Astrocyte (in vitro differentiated cells and primary cell): ENCODE measurements around the gene LIMS1. TPM values are rescaled to one million over a fixed set of nuclear protein-coding genes. Genes with fewer than 3 reads are reported as not detected.
A peak's percentile ranks its signal among the peaks of the same experiment; 100 is the strongest.

Experiments used
- DNase-seq: peaks from one replicate; pipeline ENCODE4 v3.0.0-alpha.2; 2010; ENCODE audit warnings: low read depth
- FAIRE-seq: peaks from 2 replicates; lab custom pipeline; 2011; peaks lifted over from hg19 to GRCh38; lab: Jason Lieb, UNC
- H2AFZ ChIP-seq: 2 replicates; pipeline ENCODE4 v1.6.0; 2012; ENCODE audit warnings: low read depth, low read length, inconsistent platforms
- H3K27ac ChIP-seq: 2 replicates; pipeline ENCODE4 v1.5.1; 2011; ENCODE audit warnings: low read depth, low read length, inconsistent platforms
- H3K27me3 ChIP-seq: 2 replicates; pipeline ENCODE4 v1.6.0; 2011; ENCODE audit warnings: low read length, inconsistent platforms; ENCODE audit not compliant: insufficient read depth
- H3K36me3 ChIP-seq: 2 replicates; pipeline ENCODE4 v1.5.1; 2011; ENCODE audit warnings: low read length, inconsistent platforms; ENCODE audit not compliant: insufficient read depth
- H3K4me1 ChIP-seq: 2 replicates; pipeline ENCODE4 v1.5.1; 2011; ENCODE audit warnings: low read length, inconsistent platforms; ENCODE audit not compliant: insufficient read depth
- H3K4me2 ChIP-seq: 2 replicates; pipeline ENCODE4 v1.6.0; 2012; ENCODE audit warnings: low read length, inconsistent platforms
- H3K4me3 ChIP-seq: 2 replicates; pipeline ENCODE4 v1.5.1; 2011; ENCODE audit warnings: low read depth, mild to moderate bottlenecking, low read length, inconsistent platforms; ENCODE audit not compliant: insufficient read depth
- H3K79me2 ChIP-seq: 2 replicates; pipeline ENCODE4 v1.6.0; 2012; ENCODE audit warnings: mild to moderate bottlenecking, low read length, inconsistent platforms; ENCODE audit not compliant: insufficient read depth
- H3K9ac ChIP-seq: 2 replicates; pipeline ENCODE4 v1.6.0; 2012; ENCODE audit warnings: mild to moderate bottlenecking, low read length, inconsistent platforms
- H3K9me3 ChIP-seq: 2 replicates; pipeline ENCODE4 v1.5.1; 2012; ENCODE audit warnings: low read depth, mild to moderate bottlenecking, low read length, inconsistent platforms; ENCODE audit not compliant: insufficient read depth
- H4K20me1 ChIP-seq: 2 replicates; pipeline ENCODE4 v1.6.0; 2012; ENCODE audit warnings: low read length, inconsistent platforms; ENCODE audit not compliant: insufficient read depth
- H3K27ac Mint-ChIP-seq: one replicate; pipeline ENCODE4 v1.8.0; 2021; ENCODE audit warnings: mild to moderate bottlenecking, mixed read lengths; ENCODE audit not compliant: unreplicated experiment
- H3K27me3 Mint-ChIP-seq: one replicate; pipeline ENCODE4 v1.8.0; 2021; ENCODE audit warnings: low read depth, mixed read lengths; ENCODE audit not compliant: unreplicated experiment
- H3K36me3 Mint-ChIP-seq: one replicate; pipeline ENCODE4 v1.8.0; 2021; ENCODE audit warnings: low read depth, mixed read lengths; ENCODE audit not compliant: unreplicated experiment
- H3K4me1 Mint-ChIP-seq: one replicate; pipeline ENCODE4 v1.8.0; 2021; ENCODE audit warnings: low read depth, mixed read lengths; ENCODE audit not compliant: unreplicated experiment
- H3K4me3 Mint-ChIP-seq: one replicate; pipeline ENCODE4 v1.8.0; 2021; ENCODE audit warnings: mild to moderate bottlenecking, moderate library complexity, mixed read lengths; ENCODE audit not compliant: unreplicated experiment
- H3K9me3 Mint-ChIP-seq: one replicate; pipeline ENCODE4 v1.8.0; 2021; ENCODE audit warnings: mild to moderate bottlenecking, mixed read lengths; ENCODE audit not compliant: unreplicated experiment
- EZH2 ChIP-seq: IDR thresholded peaks from 2 replicates; pipeline ENCODE4 v1.6.1; 2012; ENCODE audit warnings: mild to moderate bottlenecking, low read length, inconsistent platforms; ENCODE audit not compliant: insufficient read depth
- total RNA-seq: library from RNA; stranded (reverse); gene quantifications from 2 replicates; pipeline ENCODE4 v1.2.1, GENCODE V29; 2021
- TF ChIP-seq, protein P1 (sequence below): IDR thresholded peaks from 2 replicates; pipeline ENCODE4 v1.5.1; 2011; ENCODE audit warnings: low read depth, mild to moderate bottlenecking, inconsistent platforms, low read length, moderate library complexity; ENCODE audit not compliant: insufficient read depth

The LIMS1 gene
- total RNA-seq, 1 donor from 2014 or later, result 205 TPM

DNA sequence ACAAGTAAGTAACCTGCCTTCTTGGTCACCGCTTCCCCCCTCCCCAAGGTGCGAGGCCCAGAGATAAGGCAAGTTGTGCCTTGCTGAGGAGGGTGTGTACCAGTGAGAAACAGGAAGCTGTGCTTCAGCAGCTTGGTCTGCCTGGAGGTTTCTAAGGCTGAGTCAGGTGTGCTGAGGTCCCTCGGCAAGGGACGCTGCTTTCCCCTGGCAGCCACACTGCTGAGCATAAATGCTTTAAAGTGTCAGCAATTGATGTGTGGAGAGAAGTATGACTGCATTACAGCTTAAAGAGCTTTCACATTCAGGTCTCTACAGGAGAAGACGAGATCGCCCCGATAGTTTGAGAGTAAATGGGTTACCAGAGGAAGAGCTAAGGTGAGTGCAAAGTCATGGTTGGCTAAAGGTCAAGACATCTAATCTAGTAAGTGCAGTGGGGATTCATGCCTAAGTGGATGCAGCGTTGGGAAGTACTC is 86.9 kb downstream of the LIMS1 start:
- no peaks in the 10 kb centered on the region for H3K27me3 Mint-ChIP-seq
- H3K4me1 Mint-ChIP-seq, result peaks cover 67% of the 10 kb centered on the region
- FAIRE-seq (peak; percentile 43), DNase-seq (peak; percentile 64)
- TF ChIP-seq EZH2, result no peak
- TF ChIP-seq, protein P1, sequence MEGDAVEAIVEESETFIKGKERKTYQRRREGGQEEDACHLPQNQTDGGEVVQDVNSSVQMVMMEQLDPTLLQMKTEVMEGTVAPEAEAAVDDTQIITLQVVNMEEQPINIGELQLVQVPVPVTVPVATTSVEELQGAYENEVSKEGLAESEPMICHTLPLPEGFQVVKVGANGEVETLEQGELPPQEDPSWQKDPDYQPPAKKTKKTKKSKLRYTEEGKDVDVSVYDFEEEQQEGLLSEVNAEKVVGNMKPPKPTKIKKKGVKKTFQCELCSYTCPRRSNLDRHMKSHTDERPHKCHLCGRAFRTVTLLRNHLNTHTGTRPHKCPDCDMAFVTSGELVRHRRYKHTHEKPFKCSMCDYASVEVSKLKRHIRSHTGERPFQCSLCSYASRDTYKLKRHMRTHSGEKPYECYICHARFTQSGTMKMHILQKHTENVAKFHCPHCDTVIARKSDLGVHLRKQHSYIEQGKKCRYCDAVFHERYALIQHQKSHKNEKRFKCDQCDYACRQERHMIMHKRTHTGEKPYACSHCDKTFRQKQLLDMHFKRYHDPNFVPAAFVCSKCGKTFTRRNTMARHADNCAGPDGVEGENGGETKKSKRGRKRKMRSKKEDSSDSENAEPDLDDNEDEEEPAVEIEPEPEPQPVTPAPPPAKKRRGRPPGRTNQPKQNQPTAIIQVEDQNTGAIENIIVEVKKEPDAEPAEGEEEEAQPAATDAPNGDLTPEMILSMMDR, result no peak
- peak overlapping the region; percentile 85 for H3K27ac Mint-ChIP-seq
- Histone ChIP-seq H3K9me3 (no peaks in the 10 kb centered on the region), H3K79me2 (peaks cover 98% of the 10 kb centered on the region), H3K36me3 (no peaks in the 10 kb centered on the region), H3K27ac (peak overlapping the region; percentile 12), H2AFZ (no peak overlapping the region), H3K27me3 (no peaks in the 10 kb centered on the region), H3K9ac (no peak overlapping the region), H3K4me3 (peak overlapping the region; percentile 3), H4K20me1 (peaks cover 66% of the 10 kb centered on the region), H3K4me2 (peak overlapping the region; percentile 61), H3K4me1 (peaks cover 29% of the 10 kb centered on the region)
- peak overlapping the region; percentile 79 for H3K4me3 Mint-ChIP-seq
- no peaks in the 10 kb centered on the region for H3K9me3 Mint-ChIP-seq
- H3K36me3 Mint-ChIP-seq, result peaks cover 8% of the 10 kb centered on the region

DNA sequence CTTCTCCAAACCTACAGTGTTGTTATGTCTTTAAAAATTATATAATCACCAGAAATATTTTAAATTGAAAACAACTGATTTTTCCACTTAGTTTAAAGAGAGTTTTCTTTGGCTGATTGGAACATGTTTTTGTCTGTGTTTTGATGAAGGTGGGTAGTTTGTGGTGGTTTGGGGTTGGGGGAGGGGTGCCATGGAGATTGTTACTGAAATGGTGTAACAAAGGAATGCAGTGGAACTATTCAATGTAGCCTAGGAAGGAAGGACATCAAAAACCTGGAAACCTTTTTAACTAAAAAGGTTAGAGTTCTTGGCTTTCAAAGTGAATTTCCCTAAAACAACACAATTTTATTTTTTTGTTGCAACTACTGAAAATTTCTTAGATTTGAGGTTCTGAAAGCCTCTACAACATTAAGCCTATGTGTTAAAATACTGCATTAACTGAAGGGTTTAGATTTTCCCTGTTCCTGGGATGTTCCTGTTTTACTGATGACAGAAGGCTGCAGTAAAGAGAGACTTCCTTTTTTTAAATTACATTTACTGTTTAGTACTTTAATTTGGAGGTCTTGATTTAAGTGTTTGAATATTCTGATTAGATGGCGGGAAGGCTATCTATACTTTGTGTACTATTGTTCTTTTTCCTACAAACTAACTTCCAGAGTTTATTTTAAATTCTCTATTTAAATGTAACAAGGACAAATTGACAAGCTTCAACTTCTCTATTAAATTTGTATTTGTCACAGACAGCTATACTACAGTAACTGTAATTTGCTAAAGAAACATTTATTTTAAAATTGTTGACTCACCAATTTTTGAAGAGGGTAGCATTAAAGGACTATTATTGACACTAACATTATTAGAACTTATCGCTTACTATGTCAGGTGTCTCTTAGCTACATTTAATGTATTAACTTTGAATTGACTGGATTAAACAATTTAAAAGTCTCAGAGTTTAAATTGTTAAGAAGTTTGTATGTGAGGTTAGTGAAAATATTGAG is 87.7 kb downstream of the LIMS1 start:
- peak overlapping the region; percentile 61 for H3K4me2 ChIP-seq
- H3K9ac ChIP-seq, result no peak overlapping the region
- peaks cover 65% of the 10 kb centered on the region for H4K20me1 ChIP-seq
- H3K27me3 ChIP-seq, result no peaks in the 10 kb centered on the region
- no peak overlapping the region for H2AFZ ChIP-seq
- Mint-ChIP-seq H3K9me3 (no peaks in the 10 kb centered on the region), H3K4me3 (peak overlapping the region; percentile 79), H3K27ac (peak overlapping the region; percentile 85), H3K27me3 (no peaks in the 10 kb centered on the region), H3K4me1 (peaks cover 70% of the 10 kb centered on the region), H3K36me3 (peaks cover 2% of the 10 kb centered on the region)
- no peaks in the 10 kb centered on the region for H3K9me3 ChIP-seq
- DNase-seq, result no peak
- H3K27ac ChIP-seq, result peak overlapping the region; percentile 12
- no peak for FAIRE-seq
- TF ChIP-seq, protein P1, result no peak
- no peak for TF ChIP-seq EZH2
- no peaks in the 10 kb centered on the region for H3K36me3 ChIP-seq
- H3K79me2 ChIP-seq, result peaks cover 98% of the 10 kb centered on the region
- H3K4me3 ChIP-seq, result no peak overlapping the region
- H3K4me1 ChIP-seq, result peaks cover 24% of the 10 kb centered on the region
